ENCODE measurements around the gene GBA2.

GBA2 gene

DNA sequence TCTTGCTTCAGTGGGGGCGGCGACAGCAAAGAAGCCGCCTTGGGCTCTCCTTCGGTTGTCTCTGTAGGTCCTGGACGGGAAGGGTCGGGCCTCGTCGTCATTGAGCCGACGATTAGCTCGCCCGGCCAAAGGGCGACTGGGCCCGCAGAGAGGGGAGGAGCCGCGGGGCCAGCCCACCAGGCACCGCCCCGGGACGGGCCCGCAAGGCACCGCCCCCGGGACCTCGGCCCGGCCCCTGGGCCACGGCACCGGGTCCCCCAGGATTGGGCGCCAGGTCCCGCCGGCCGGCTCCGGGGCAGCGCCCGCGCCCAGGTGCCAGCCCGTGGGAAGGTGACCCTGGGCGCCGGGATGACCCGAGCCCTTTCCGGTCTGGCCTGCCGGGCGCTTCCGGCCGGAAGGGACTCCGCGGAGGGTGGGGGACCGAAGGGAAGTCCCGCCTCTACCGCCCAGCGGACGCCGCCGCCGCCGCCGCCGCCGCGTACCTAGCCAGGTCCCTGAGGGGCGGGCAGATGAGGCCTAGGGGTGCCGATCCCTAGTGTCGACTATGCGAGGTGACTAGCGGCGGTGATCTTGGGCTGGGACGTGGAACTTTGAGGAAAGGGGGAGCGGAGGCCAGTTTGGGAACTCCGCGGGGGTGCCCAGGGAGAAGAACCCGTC lies at the start of gene GBA2, which contains the start of gene RGP1:
Gene GBA2 (minus strand): TSS at position 371 of the 657 bp plus-strand sequence. CDS start 524 bp downstream, outside the sequence.
Gene RGP1 (plus strand): TSS at position 430 of the 657 bp plus-strand sequence. CDS start 469 bp downstream, outside the sequence.
- DNase-seq (ENCODE audit: insufficient read length, low spot score): peak; percentile 55
- no peak for FAIRE-seq

DNA sequence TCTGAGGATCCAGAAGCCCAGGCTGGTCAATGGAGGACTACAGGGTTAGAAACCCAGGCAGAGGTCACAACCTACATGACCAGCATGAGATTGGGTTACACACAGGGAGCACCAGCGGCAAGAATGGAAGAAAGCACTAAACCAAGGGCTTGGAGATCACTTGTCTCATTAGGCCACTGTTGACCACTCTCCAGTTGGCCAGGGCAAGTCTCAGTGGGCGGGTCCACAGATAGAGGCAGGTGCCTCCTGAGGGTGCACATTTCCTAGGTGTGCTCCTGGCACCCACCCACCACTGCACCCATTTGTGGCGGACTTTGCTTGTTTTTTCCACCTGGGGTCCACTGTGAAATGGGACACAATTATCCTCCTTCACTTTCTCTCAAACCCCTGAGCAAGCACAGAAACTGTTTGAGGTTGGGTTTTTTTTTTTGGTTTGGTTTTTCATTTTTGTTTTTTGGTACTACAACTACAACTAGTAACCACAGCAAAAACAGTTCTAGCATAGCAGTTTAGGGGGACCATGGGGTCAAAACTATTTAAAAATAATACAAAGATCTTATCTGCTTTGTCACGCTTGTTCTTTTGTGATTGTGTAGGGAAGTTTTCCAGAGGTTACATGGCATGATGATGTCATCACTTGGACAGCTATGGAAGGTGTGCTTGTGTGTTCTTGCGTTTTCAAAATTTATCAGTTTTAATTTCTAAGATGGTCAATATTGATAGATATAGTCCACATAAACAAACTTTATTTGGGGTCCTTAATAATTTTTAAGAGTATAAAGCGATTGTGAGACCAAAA lies 48.5 kb upstream of the GBA2 start:
- DNase-seq (ENCODE audit: insufficient read length, low spot score): no peak
- FAIRE-seq: no peak

DNA sequence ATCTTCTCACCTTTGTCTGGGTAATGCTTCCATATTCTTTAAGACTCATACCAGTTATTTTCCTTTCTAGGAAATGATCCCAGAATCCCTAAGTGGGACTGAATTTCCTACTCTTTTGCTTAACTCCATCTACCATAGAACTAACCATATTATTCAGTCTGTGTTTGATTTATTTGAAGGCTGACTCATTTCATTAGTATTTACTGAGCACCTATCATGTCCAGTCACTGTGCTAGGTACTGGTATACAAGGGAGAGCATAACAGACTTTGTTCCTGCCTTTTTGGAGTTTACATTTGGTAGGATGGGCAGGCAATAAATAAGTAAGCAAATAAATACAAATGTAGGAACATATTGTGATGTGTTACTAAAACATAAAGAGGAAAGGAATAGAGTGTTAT lies 46.7 kb upstream of the GBA2 start:
- DNase-seq (ENCODE audit: insufficient read length, low spot score) (no peak), FAIRE-seq (no peak)

DNA sequence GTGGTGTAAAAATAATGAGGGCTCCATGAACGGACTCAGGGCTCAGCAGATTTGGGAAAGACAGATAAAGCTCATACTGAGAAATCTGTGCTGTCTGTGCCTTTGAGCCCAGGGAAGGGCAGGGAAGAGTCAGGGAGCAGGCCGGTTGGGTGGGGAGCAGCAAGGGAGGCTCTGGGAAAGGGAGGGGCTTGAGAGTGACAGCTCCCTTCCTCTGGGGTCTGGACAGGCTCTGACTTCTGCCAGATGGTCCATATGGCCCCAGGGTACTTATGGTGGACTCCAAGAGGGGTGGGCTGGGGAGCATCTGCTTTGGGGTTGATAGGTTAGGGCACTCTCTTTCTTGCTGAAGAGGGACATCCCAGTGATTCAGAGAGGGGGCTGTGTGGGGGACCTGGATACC lies 44.4 kb upstream of the GBA2 start:
- DNase-seq (ENCODE audit: insufficient read length, low spot score) (no peak), FAIRE-seq (no peak)

DNA sequence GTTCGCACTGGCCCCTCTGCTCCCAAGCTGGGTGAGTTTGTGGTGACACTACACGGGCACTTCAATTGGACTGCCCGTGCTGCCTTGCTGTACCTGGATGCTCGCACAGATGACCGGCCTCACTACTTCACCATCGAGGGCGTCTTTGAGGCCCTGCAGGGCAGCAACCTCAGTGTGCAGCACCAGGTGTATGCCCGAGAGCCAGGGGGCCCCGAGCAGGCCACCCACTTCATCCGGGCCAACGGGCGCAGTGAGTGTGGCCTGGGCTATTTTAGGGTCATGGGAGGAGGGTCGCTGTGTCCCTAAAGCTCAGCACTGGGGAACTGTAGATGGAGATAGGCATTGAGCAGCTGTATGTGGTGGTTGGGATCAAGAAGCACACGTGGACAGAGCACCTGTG lies 43.8 kb upstream of the GBA2 start:
- no peak for FAIRE-seq
- DNase-seq (ENCODE audit: insufficient read length, low spot score): no peak

DNA sequence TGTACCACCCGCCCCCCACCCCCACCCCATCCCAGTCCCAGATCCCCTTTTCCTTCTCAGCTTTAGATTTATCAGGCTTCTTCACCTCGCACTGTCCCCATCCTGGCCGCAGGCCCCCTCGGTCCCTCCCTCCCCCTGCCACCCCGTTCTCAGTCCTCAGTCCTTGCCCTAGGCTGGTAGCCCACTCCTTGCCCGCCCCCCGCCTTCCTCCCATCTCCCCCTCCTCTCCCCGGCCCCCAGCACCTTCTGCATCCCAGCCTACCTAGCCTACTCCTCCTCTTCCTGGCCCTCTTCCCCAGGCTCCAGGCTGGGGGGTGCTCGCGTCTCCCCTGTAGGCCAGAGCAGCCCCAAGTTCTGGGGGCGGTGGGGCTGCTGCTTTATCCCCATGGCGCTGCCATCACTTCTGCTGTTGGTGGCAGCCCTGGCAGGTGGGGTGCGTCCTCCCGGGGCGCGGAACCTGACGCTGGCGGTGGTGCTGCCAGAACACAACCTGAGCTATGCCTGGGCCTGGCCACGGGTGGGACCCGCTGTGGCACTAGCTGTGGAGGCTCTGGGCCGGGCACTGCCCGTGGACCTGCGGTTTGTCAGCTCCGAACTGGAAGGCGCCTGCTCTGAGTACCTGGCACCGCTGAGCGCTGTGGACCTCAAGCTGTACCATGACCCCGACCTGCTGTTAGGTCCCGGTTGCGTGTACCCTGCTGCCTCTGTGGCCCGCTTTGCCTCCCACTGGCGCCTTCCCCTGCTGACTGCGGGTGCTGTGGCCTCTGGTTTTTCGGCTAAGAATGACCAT lies 43.2 kb upstream of the GBA2 start:
- FAIRE-seq: no peak
- DNase-seq (ENCODE audit: insufficient read length, low spot score): no peak

DNA sequence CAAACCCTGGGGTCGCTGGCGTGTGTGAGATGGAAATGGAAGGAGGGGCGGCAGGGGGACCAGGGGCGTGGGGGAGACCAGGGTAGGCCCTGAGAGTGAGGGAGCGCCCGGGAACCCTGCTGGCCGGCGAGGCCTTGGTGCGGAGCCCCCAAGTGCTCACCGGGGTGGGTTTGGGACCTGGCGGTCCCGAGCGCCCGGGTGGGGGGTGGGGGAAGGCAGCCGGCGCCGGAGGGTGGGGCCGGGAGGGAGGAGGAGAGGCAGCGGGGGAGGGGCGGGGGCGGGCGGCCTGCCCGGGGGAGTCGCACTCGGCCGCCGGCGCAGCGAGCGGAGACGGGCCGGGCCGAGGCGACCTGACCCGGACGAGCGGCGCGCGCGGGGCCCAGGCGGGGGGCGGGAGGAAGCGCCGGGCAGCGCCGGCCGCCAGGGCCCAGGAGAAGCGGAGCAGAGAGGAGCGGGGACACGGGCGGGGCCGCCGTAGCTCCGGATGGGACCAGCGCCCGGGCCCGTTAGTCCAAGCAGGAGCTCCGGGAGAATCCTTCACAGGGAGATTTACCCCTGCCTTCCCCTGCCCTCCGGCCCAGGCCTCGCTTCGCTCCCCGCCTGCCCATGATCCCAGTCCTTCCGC lies 42.4 kb upstream of the GBA2 start, which contains the start of gene NPR2:
Gene NPR2 (plus strand): TSS at position 295 of the 625 bp plus-strand sequence. CDS start 818 bp downstream, outside the sequence.
- DNase-seq (ENCODE audit: insufficient read length, low spot score) (no peak), FAIRE-seq (no peak)

DNA sequence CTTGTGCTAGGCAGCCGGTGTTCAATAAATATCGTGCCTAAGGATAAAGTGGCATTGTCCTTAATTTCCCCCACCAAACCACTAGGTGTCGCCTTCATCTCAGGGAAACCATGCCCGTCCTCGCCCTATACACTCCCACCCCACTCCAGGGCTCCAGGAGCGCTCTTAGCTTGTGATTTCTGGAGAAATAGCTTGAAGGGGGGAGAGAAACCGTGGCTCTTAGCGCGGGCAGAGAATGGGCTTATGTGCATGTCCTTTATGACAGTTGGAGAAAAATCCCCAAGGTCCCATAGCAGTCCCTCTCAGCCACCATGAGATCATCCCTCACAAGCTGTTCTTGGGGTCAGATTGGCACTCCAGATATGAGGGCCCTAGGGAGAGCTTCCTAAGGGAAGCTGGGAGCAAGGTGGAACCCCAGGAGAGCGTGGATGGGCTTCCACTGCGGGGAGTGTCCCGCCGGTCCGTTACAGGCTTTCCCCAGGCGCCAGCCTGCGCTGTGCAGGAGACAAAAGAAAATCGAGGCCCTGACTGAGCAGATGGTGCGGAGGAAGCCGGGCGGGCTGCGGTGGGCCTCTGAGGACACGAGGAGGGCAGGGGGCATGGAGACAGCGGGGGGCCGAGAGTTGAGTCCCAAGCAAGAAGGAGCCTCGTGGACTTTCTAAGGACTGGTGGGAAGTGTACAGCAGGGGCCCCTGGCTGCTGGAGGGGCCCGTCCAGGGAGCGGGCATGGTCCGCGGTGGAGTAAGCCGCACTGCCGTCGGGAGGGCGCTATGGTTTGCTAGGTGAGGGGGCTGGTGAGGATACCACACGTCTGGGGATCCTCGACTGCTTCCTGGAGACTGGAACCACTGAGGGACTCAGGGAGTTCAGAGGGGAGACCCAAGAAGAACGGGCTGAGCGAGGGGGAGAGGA lies 41.6 kb upstream of the GBA2 start:
- FAIRE-seq (no peak), DNase-seq (ENCODE audit: insufficient read length, low spot score) (peak; percentile 80)

DNA sequence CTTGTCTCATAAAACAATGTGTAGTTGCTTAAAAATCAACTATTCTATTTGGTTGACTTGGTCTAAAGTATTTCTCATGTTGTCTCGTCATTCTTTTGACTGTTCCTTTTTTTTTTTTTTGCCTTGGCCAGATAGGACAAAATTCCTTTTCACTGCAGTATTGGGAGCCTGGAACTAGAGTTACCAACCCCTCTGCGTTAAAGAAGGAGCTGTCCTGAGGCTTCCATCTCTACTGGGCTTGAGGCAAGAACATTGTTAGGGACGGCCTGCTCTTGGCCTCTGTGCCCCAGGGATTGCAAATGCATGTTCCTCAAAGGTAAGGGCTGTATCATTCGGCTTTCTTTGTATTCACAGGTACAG lies 41.0 kb upstream of the GBA2 start:
- FAIRE-seq: no peak
- no peak for DNase-seq (ENCODE audit: insufficient read length, low spot score)

DNA sequence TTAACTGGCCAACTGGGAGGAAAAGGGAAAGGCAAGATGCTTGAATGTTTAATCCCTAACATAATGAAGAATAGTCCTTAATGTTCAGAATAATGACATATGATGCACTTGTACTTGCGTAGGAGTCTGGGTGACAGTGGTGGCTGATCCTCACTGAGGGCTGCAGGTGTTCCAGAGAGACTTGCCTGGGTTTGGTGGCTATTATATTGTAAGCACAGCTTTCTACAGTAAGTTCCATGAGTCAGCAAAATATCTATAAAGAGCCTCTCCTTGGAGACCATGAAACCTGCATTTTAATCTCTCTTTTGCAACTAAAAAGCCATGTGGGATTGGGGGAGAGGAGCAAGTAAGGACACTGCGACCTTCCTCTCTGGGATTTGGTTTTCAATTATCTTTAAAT lies 40.5 kb upstream of the GBA2 start:
- FAIRE-seq: no peak

DNA sequence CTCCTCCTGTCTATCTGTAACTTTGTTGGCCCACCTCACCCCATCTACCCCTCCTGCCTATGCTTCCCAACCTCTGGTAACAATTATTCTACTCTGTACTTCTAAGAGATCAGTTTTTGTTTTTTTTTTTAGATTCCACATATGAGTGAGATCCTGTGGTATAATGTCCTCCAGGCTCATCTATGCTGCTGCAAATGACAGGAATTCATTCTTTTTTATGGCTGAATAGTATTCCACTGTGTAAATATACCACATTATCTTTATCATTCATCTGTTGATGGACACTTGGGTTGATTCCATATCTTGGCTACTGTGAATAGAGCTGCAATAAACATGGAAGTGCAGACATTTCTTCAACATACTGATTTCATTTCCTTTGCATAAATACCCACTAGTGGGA lies 34.4 kb upstream of the GBA2 start:
- FAIRE-seq (no peak), DNase-seq (ENCODE audit: insufficient read length, low spot score) (no peak)

More for the DNA sequence above, 40.5 kb upstream of the GBA2 start:
- no peak for DNase-seq (ENCODE audit: insufficient read length, low spot score)

DNA sequence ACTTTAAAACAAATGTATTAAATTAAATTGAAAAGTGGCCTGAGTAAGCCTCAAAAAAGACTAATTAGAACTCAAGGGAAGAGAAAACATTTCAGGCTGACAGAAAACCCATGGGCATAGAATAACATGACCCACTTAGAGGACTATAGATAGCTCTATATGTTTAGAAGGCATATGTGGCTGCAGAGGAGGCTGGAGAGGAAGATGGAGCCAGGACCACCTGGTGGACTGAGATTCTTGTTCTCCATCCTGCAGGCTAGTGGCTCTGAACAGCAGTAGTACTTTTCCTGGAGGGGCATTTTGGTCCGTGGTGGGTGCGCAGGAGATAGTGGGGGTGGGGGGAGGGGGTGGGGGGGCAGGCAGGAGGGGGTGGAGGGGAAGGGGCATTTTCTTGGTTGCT lies 32.0 kb upstream of the GBA2 start:
- no peak for DNase-seq (ENCODE audit: insufficient read length, low spot score)
- no peak for FAIRE-seq

DNA sequence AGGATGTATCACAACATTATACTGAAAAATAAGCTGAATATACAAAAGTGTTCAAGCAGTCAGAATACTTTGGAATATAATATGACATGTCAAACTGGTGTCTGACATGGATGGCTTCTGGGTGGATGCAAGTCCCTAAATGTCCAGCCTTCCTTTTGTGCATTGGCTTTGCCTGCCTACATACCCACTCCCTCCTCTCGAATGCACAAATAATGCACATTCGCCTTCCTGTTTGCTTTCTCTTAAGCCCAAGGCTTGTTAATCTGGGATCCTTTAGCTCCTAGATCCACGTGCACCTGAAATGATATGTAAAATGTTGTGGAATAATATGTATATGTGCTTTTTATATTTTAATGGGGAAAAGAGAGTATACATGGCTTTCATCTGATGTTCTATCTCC lies 29.5 kb upstream of the GBA2 start:
- DNase-seq (ENCODE audit: insufficient read length, low spot score) (no peak), FAIRE-seq (no peak)

DNA sequence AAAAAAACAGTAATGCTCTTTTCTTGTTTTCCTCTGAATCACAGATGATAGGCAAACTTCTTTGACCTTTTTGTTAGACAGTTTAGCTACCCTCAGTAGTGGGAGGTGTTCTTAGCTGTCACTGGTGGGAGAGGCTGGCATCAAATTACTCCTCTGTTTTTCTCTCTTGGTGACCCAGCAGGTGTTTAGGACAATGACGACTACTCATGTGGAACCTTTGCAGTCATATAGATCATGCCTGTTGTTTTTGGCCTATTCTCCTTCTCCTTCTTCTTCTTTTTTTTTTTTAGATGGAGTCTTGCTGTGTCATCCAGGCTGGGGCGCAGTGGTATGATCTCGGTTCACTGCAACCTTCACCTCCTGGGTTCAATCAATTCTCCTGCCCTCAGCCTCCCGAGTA lies 27.0 kb upstream of the GBA2 start:
- DNase-seq (ENCODE audit: insufficient read length, low spot score) (no peak), FAIRE-seq (no peak)

DNA sequence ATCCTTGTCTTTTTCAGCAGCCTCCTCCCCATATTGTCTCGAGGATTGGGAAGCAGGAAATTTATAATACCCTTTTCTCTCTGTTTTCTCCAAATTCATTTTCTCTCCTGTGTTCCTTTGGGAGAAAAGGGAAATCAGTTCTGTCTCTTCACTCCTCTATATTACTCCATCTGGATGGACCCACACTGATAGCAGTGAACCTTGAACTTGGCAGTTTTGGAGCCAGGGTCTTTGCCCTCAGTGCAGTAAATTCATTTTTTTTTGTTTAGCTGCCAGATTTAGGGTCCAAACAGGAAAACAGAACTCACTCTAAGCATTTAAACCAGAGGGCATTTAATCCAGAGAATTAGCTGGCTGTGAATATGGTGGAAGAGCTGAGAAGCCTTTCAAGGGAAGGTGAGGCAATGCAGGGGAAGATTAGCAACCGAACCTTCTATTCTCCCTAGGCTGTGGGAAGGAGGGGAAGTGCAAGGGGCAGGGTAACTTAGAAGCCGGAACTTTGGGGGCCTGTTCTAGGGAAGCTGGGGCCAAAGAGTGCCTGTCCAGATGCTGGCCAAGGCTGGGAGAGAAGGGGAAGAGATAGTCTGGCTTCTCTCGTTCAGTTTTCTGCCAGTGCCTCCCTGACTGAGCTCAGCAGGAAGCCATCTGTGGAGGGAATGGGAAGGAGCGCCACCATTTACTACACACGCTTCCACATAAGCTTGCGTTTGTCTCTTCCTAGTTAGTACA lies 26.0 kb upstream of the GBA2 start:
- DNase-seq (ENCODE audit: insufficient read length, low spot score) (no peak), FAIRE-seq (no peak)

DNA sequence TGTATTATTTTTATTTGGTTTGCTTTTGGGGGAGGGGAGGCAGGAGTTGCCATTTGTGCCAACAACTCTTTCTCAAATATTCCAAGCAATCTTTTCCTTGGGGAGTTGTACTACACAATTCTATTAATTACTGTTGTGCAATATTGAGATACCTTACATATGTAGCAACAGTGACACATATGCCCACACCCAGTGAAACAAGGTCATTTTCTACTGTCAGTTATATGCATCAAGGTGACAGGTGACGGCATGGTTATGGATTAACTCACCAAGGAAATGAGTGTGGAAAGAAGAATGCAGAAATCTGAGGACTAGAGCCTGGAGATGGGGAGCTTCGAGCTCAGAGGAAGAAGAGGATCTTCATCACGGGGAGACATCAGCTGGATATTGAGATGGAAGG lies 22.9 kb upstream of the GBA2 start:
- DNase-seq (ENCODE audit: insufficient read length, low spot score): no peak
- FAIRE-seq: no peak

DNA sequence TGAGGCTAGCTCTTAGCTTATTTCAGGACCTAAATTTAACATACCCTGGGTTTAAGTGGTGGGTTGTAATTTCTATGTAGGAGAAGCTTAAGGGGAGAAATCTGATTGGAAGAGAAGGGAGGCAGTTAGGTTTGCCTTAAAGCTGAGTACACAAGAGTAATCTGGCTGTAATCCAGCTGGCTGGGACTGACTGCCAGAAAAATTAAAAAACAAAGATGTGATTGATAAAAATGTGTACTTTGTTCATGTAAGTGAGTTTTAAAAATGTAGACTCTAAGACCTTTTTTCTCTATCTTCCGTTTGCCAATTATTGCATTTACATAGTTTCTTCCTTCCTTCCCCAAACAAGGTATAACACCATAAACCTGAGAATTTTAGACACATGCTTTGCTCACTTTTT lies 22.5 kb upstream of the GBA2 start:
- no peak for DNase-seq (ENCODE audit: insufficient read length, low spot score)
- FAIRE-seq: no peak

DNA sequence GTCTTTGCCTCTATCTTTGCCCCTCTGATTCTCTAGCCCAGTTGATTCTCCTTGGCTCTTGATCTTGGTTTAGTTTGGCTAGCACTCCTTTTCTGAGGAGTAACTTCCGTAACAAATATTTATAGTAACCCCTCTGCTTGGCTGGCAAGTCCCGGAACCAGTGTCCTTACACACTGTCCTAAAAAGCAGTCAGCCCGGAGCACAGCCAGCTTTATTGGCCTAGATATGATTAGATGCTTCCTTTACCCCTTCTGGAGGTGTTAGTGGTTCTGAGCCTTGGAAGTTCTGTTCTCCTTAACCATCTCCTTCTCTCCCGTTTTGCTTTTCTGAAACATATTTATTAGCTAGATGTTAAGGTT lies 22.0 kb upstream of the GBA2 start:
- DNase-seq (ENCODE audit: insufficient read length, low spot score) (no peak), FAIRE-seq (no peak)

DNA sequence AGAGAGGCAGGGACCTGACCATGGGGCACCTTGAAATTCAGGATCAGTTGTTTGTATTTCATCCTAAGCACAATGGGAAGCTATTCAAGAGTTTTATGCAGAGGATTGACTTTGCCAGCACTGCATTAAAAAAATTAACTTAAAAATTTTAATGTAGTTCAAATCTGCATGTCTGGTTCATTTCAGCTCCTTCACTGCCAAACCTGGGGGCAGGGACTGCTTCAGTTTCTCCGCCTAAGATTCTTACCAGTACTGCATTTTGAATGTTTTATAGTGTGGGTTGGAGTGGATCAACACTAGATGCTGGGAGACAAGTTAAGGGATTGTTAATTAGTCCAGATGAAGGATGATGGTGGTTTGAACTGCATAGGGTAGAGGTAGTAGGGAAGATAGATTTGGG lies 20.7 kb upstream of the GBA2 start:
- FAIRE-seq: no peak
- no peak for DNase-seq (ENCODE audit: insufficient read length, low spot score)

Data from HTR-8/SVneo (cell line).